GM23248 (cell line): Measurements from ENCODE around the gene NUDT16L1.

Experiments
- EZH2 ChIP-seq: fragments of 200-600 bp; sonication (generic); IDR thresholded peaks from 2 replicates; pipeline ENCODE4 v1.6.1; 2018; ENCODE audit warnings: antibody characterized with exemption, mild to moderate bottlenecking; ENCODE audit not compliant: insufficient read depth, poor library complexity, severe bottlenecking
- EZH2phosphoT487 ChIP-seq: fragments of 200-600 bp; sonication (generic); IDR thresholded peaks from 2 replicates; pipeline ENCODE4 v1.6.1; 2018; ENCODE audit warnings: antibody characterized with exemption, moderate library complexity, mild to moderate bottlenecking, low read depth; ENCODE audit not compliant: insufficient read depth

GRCh38 chr16:4652561-4652960 is 40.8 kb upstream of the NUDT16L1 start:
- TF ChIP-seq EZH2, result no peak
- no peak for TF ChIP-seq EZH2phosphoT487
